K562 (cell line): ENCODE measurements around the gene MBD5. TPM values are rescaled to one million over a fixed set of nuclear protein-coding genes. Genes with fewer than 3 reads are reported as not detected.

Experiments used
- ARNT ChIP-seq, 2 experiments: fragments of 450-650 bp; IDR thresholded peaks; 2 replicates each; pipeline ENCODE4 v1.6.1; 2016; ENCODE audit warnings: mild to moderate bottlenecking in 1 of 2
- BRF1 ChIP-seq: IDR thresholded peaks from 3 replicates; pipeline ENCODE4 v1.6.1; 2011; ENCODE audit warnings: borderline replicate concordance, mild to moderate bottlenecking; ENCODE audit not compliant: insufficient read length; ENCODE audit errors: extremely low read depth
- COPS2 ChIP-seq: fragments of 450-650 bp; conservative IDR thresholded peaks from 2 replicates; pipeline ENCODE4 v1.6.1; 2016; ENCODE audit warnings: mild to moderate bottlenecking, moderate library complexity
- HOXB6 ChIP-seq: fragments of 250-450 bp; sonication (Bioruptor Pico); IDR thresholded peaks from 2 replicates; pipeline ENCODE4 v1.5.1; 2022; ENCODE audit warnings: mild to moderate bottlenecking, borderline replicate concordance
- ILK ChIP-seq: fragments of 450-650 bp; IDR thresholded peaks from 2 replicates; pipeline ENCODE4 v1.6.1; 2016; ENCODE audit warnings: missing genetic modification characterization, low read depth, mild to moderate bottlenecking, missing compliant biosample characterization, moderate library complexity, borderline replicate concordance
- LCOR ChIP-seq: sonication (generic); formaldehyde crosslinking; IDR thresholded peaks from 2 replicates; pipeline ENCODE4 v1.8.0; 2022; ENCODE audit warnings: mild to moderate bottlenecking, missing genetic modification reagents
- NCOA2 ChIP-seq, 2 experiments: fragments of 450-650 bp; IDR thresholded peaks; 2 replicates each; pipeline ENCODE4 v1.6.1; 2018; ENCODE audit warnings: mild to moderate bottlenecking in 2 of 2, moderate library complexity in 1 of 2; ENCODE audit not compliant: partially characterized antibody in 2 of 2
- NCOR1 ChIP-seq: fragments of 450-650 bp; IDR thresholded peaks from 2 replicates; pipeline ENCODE4 v1.6.1; 2016; ENCODE audit warnings: mild to moderate bottlenecking, moderate library complexity
- PCBP1 ChIP-seq: fragments of 200-400 bp; formaldehyde crosslinking; IDR thresholded peaks from 2 replicates; pipeline ENCODE4 v1.6.1; 2018; ENCODE audit warnings: mild to moderate bottlenecking, low read depth, low read length; ENCODE audit not compliant: poor library complexity, severe bottlenecking
- POLR2AphosphoS5 ChIP-seq: IDR thresholded peaks from 2 replicates; pipeline ENCODE4 v1.6.1; 2011; ENCODE audit warnings: mild to moderate bottlenecking, low read depth, low read length, moderate library complexity; ENCODE audit not compliant: control insufficient read depth, insufficient read depth
- RAD21 ChIP-seq, 2 experiments: fragments of 250-450 bp in 1 of 2; fragments of 450-650 bp in 1 of 2; sonication (Bioruptor Pico) in 1 of 2; formaldehyde crosslinking in 1 of 2; IDR thresholded peaks in 1 of 2; conservative IDR thresholded peaks in 1 of 2; 2 replicates each; pipeline versions ENCODE4 v1.4.0 to v1.8.0; 2020 to 2022; ENCODE audit warnings: mild to moderate bottlenecking in 2 of 2, moderate library complexity in 1 of 2
- RAD51 ChIP-seq: fragments of 450-650 bp; IDR thresholded peaks from 2 replicates; pipeline ENCODE4 v1.7.1; 2016; ENCODE audit warnings: low read depth, mild to moderate bottlenecking, borderline replicate concordance
- RB1 ChIP-seq: fragments of 450-650 bp; IDR thresholded peaks from 2 replicates; pipeline ENCODE4 v1.6.1; 2017; ENCODE audit warnings: low read depth, mild to moderate bottlenecking
- RBFOX2 ChIP-seq: fragments of 200-400 bp; formaldehyde crosslinking; IDR thresholded peaks from 2 replicates; pipeline ENCODE4 v1.6.1; 2017; ENCODE audit warnings: low read depth, mild to moderate bottlenecking, low read length, moderate library complexity
- SNAPC5 ChIP-seq: fragments of 250-450 bp; sonication (Bioruptor Pico); IDR thresholded peaks from 2 replicates; pipeline ENCODE4 v1.8.0; 2021; ENCODE audit warnings: moderate library complexity, mild to moderate bottlenecking, inconsistent platforms
- SPI1 ChIP-seq: IDR thresholded peaks from 2 replicates; pipeline ENCODE4 v1.6.1; 2011; ENCODE audit warnings: low read depth, low read length, control low read depth, borderline replicate concordance
- SREBF1 ChIP-seq: fragments of 150-350 bp; IDR thresholded peaks from 2 replicates; pipeline ENCODE4 v1.6.1; 2014; ENCODE audit warnings: antibody characterized with exemption, low read depth, low read length, borderline replicate concordance
- SRSF1 ChIP-seq: fragments of 200-400 bp; formaldehyde crosslinking; IDR thresholded peaks from 2 replicates; pipeline ENCODE4 v1.6.1; 2017; ENCODE audit warnings: mild to moderate bottlenecking, low read depth, low read length, moderate library complexity
- TCF3 ChIP-seq: sonication (generic); formaldehyde crosslinking; IDR thresholded peaks from 2 replicates; pipeline ENCODE4 v1.4.0; 2020; ENCODE audit warnings: mild to moderate bottlenecking, missing genetic modification reagents
- TOE1 ChIP-seq, 2 experiments: fragments of 450-650 bp in 1 of 2; sonication (generic) in 1 of 2; formaldehyde crosslinking in 1 of 2; IDR thresholded peaks; 2 replicates each; pipeline versions ENCODE4 v1.7.1 to v1.8.0; 2016 to 2022; ENCODE audit warnings: borderline replicate concordance in 2 of 2, mild to moderate bottlenecking in 2 of 2, antibody characterized with exemption in 1 of 2, inconsistent platforms in 1 of 2, low read depth in 1 of 2, missing genetic modification reagents in 1 of 2, moderate library complexity in 1 of 2
- ZNF592 ChIP-seq: fragments of 450-650 bp; IDR thresholded peaks from 2 replicates; pipeline ENCODE4 v1.6.1; 2017; ENCODE audit warnings: antibody characterized with exemption, mild to moderate bottlenecking
- ZNF668 ChIP-seq: fragments of 250-450 bp; sonication (Bioruptor Pico); IDR thresholded peaks from 2 replicates; pipeline ENCODE4 v1.8.0; 2022; ENCODE audit warnings: mild to moderate bottlenecking, inconsistent platforms
- ZNF699 ChIP-seq: fragments of 250-450 bp; sonication (Bioruptor Pico); IDR thresholded peaks from 2 replicates; pipeline ENCODE4 v1.8.0; 2021; ENCODE audit warnings: mild to moderate bottlenecking, moderate library complexity; ENCODE audit not compliant: insufficient replicate concordance
- polyA plus RNA-seq, 8 experiments: library from polyadenylated mRNA; depleted of rRNA in 4 of 8; stranded (reverse) in 5 of 8; unstranded in 3 of 8; fragments of >200 nt; fragmentation: Nextera tagmentation in 2 of 8; fragmentation: Illumina TruSeq in 1 of 8; extraction: Ambion mirVana in 2 of 8; extraction: Trizol in 1 of 8; gene quantifications; 2 replicates each; pipeline versions ENCODE4 v1.2.1 to v1.2.3, GENCODE V29; 2011 to 2014; ENCODE audit warnings: inconsistent platforms in 1 of 8, missing spikeins in 1 of 8
- total RNA-seq, 7 experiments: library from RNA; depleted of rRNA in 6 of 7; stranded (reverse); fragments of >200 nt in 6 of 7; fragmentation: Illumina TruSeq in 2 of 7; extraction: Trizol in 2 of 7; gene quantifications; 2 replicates each; pipeline versions ENCODE4 v1.2.1 to v1.2.3, GENCODE V29; 2011 to 2021; ENCODE audit warnings: low replicate concordance in 1 of 7

MBD5 gene
- total and polyA plus RNA-seq, 9 of the 15 experiments (the other 6 are each of a cell fraction or from before 2014, with no cell fraction given) = 3.4 to 14.5 (median 9.0) TPM

- no peak for TF ChIP-seq SNAPC5 (CRISPR knock-in tag)
- peak; percentile 77 for TF ChIP-seq LCOR (CRISPR knock-in tag)
- no peak for TF ChIP-seq NCOR1
- TF ChIP-seq ZNF699 = no peak
- no peak for TF ChIP-seq ZNF592
- TF ChIP-seq SREBF1 = no peak
- TF ChIP-seq SRSF1 = no peak
- TF ChIP-seq ILK (tag) = no peak
- TF ChIP-seq RBFOX2 = no peak
- TF ChIP-seq COPS2 = no peak
- 0 out of 2 replicates have a peak, but pooled peaks have one; percentile 26 for TF ChIP-seq TOE1 (IDR thresholded peaks at IDR 0.05; ENCODE audit: borderline replicate concordance)
- TF ChIP-seq TOE1 (CRISPR knock-in tag; IDR thresholded peaks at IDR 0.05; ENCODE audit: borderline replicate concordance, low read depth) = no peak
- no peak for TF ChIP-seq NCOA2 (IDR thresholded peaks at IDR 0.05; ENCODE audit: partially characterized antibody in 2 of 2)
- no peak for TF ChIP-seq BRF1
- TF ChIP-seq RB1 = 0 out of 2 replicates have a peak, but pooled peaks have one; percentile 25
- no peak for TF ChIP-seq ZNF668 (CRISPR knock-in tag)
- TF ChIP-seq RAD51 = no peak
- peak; percentile 93 to 96 for TF ChIP-seq RAD21 (CRISPR knock-in tag; conservative IDR thresholded peaks at IDR 0.05 in 1 of 2, IDR thresholded peaks at IDR 0.05 in 1 of 2)
- no peak for TF ChIP-seq TCF3 (CRISPR knock-in tag)
- no peak for TF ChIP-seq PCBP1
- no peak for TF ChIP-seq POLR2AphosphoS5
- TF ChIP-seq ARNT (IDR thresholded peaks at IDR 0.05) = no peak
- TF ChIP-seq HOXB6 (CRISPR knock-in tag) = no peak
- no peak for TF ChIP-seq SPI1
Measured at GRCh38 chr2:148509288-148509902, 488.5 kb downstream of the MBD5 start (continued).
